Raji (cell line): ENCODE data around the gene RPL14.

Experiments
- POLR2A ChIP-seq: IDR thresholded peaks from 2 replicates; pipeline ENCODE4 v1.6.1; 2011; ENCODE audit warnings: low read depth, low read length, control low read depth; ENCODE audit not compliant: insufficient read depth

RPL14 gene

GRCh38 chr3:40453933-40454332 is 3.2 kb upstream of the RPL14 start:
- TF ChIP-seq POLR2A, result no peak

- TF ChIP-seq POLR2A, result no peak
Measured at GRCh38 chr3:40455328-40455727, 1.8 kb upstream of the RPL14 start.

GRCh38 chr3:40456279-40456939 is 730 bp upstream of the RPL14 start:
- TF ChIP-seq POLR2A, result no peak

GRCh38 chr3:40458473-40458872 is 1.3 kb downstream of the RPL14 start:
- TF ChIP-seq POLR2A, result no peak

- no peak for TF ChIP-seq POLR2A
Measured at GRCh38 chr3:40461161-40461560, 4.0 kb downstream of the RPL14 start.

GRCh38 chr3:40463579-40463978 is 6.4 kb downstream of the RPL14 start:
- TF ChIP-seq POLR2A, result no peak

GRCh38 chr3:40464339-40465110 is 7.4 kb downstream of the RPL14 start:
- 0 out of 2 replicates have a peak, but pooled peaks have one; percentile 23 for TF ChIP-seq POLR2A

- TF ChIP-seq POLR2A, result no peak
Measured at GRCh38 chr3:40465111-40465407, 7.9 kb downstream of the RPL14 start.

- no peak for TF ChIP-seq POLR2A
Measured at GRCh38 chr3:40465456-40465855, 8.3 kb downstream of the RPL14 start.

- no peak for TF ChIP-seq POLR2A
Measured at GRCh38 chr3:40468018-40468417, 10.9 kb downstream of the RPL14 start.

- no peak for TF ChIP-seq POLR2A
Measured at GRCh38 chr3:40470701-40471100, 13.6 kb downstream of the RPL14 start.

- peak; percentile 44; the same call in 1 of the 2 replicates for TF ChIP-seq POLR2A
Measured at GRCh38 chr3:40476478-40477470, 19.6 kb downstream of the RPL14 start, which contains the start of gene ZNF619. Gene ZNF619 (plus strand): TSS chr3:40477122. CDS start chr3:40477980, 858 bp downstream.

- TF ChIP-seq POLR2A, result no peak
Measured at GRCh38 chr3:40477666-40478065, 20.5 kb downstream of the RPL14 start.

GRCh38 chr3:40487172-40487571 is 30.0 kb downstream of the RPL14 start:
- TF ChIP-seq POLR2A, result no peak

- no peak for TF ChIP-seq POLR2A
Measured at GRCh38 chr3:40490916-40491315, 33.8 kb downstream of the RPL14 start.
